Activated naive CD4-positive, alpha-beta T cell treated with anti-CD3 and anti-CD28 coated beads, Interleukin-2, amount 50 U/mL, for 72 hours (primary cell): ENCODE measurements around the gene HAUS3. TPM values are rescaled to one million over a fixed set of nuclear protein-coding genes. Genes with fewer than 3 reads are reported as not detected.

Experiments
- total RNA-seq, 2 donors: library from RNA; stranded (reverse); gene quantifications; one replicate each; pipeline ENCODE4 v1.2.3, GENCODE V29; 2022

Gene HAUS3
- total RNA-seq, 2 donors from 2014 or later = 22.1 to 24.9 TPM

Other genes with a start within 250 kb of the HAUS3 start
- 10 to 100 TPM; 44.8 to 53.8 TPM for gene NELFA, start 233.1 kb downstream of the HAUS3 start, total RNA-seq
- under 1 TPM in 1 of 2 donors, not detected in 1; 0.99 TPM for gene NAT8L, start 182.8 kb downstream of the HAUS3 start, total RNA-seq
- gene POLN, start within 50 bp of the HAUS3 start, total RNA-seq = 1 to 10 TPM; 1.8 to 7.3 TPM
- 10 to 100 TPM in 1 of 2 donors, 1 to 10 TPM in 1; 5.1 to 10.6 TPM for gene MXD4, start 20.0 kb upstream of the HAUS3 start, total RNA-seq
- gene ZFYVE28, start 176.5 kb upstream of the HAUS3 start, total RNA-seq = 1 to 10 TPM; 2.7 to 9.9 TPM
- gene CFAP99, start 176.8 kb upstream of the HAUS3 start, total RNA-seq = not detected
- 10 to 100 TPM; 76.0 to 91.1 TPM for gene RNF4, start 227.0 kb upstream of the HAUS3 start, total RNA-seq